ENCODE data around the gene PDIK1L. TPM values are rescaled to one million over a fixed set of nuclear protein-coding genes. Genes with fewer than 3 reads are reported as not detected.

The PDIK1L gene
- total and polyA plus RNA-seq, 9 of the 15 experiments (the other 6 are each of a cell fraction or from before 2014, with no cell fraction given) = 12.8 to 30.2 (median 21.5) TPM

DNA sequence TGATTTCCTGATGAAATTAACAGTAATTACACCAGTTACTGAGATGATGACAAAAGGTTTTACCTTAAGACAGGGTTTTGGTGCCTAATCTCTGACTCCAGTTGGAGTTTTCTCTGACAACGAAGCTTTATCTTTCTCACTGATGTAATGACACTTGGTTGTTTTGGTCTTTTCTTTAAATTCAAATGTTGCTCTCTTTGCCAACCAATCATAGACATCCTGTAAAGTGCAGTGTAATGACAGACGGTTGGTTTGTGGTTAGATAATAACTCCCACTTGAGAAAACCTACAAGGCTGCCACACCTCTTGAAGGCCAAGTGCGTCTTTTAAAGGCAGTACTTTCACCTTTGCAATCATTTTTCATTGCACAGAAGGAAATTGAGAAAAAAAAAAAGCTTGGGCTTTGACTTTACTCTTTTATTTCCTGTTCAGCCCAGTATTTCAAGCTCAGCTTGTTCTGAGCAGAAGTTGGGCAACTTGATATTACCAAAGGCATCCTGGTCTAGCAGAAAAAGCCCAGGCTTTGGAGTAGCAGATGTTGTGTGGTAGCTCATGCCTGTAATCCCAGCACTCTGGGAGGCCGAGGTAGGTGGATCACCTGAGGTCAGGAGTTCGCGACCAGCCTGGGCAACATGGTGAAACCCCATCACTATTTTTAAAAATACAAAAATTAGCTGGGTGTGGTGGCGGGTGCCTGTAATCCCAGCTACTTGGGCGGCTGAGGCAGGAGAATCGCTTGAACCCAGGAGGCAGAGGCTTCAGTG, 14.9 kb downstream of the PDIK1L start (continued):
- TF ChIP-seq CHD4 (IDR thresholded peaks at IDR 0.05; ENCODE audit: insufficient read depth, insufficient replicate concordance, low read depth, low read length, poor library complexity, severe bottlenecking) (no peak), MAFG (tag; conservative IDR thresholded peaks at IDR 0.05) (peak; percentile 91), TFAM (CRISPR knock-in tag; conservative IDR thresholded peaks at IDR 0.05) (no peak), KDM5B (IDR thresholded peaks at IDR 0.05; ENCODE audit: insufficient replicate concordance, low read depth, low read length) (no peak), ZKSCAN8 (CRISPR knock-in tag; IDR thresholded peaks at IDR 0.05) (peak; percentile 22; the same call in 1 of the 2 replicates), MECOM (CRISPR knock-in tag; IDR thresholded peaks at IDR 0.05) (peak; percentile 62), ZSCAN29 (IDR thresholded peaks at IDR 0.05) (peak; percentile 29; the same call in 1 of the 2 replicates), PHF8 (IDR thresholded peaks at IDR 0.05; ENCODE audit: borderline replicate concordance, low read length) (peak; percentile 20; the same call in 1 of the 2 replicates), HNRNPL (IDR thresholded peaks at IDR 0.05; ENCODE audit: low read depth, low read length) (no peak), GTF2E2 (tag; IDR thresholded peaks at IDR 0.05) (peak; percentile 79; the same call in 1 of the 2 replicates), SP2 (IDR thresholded peaks at IDR 0.05; ENCODE audit: extremely low read depth, low read depth, low read length, poor library complexity, severe bottlenecking) (no peak), SAFB (IDR thresholded peaks at IDR 0.05; ENCODE audit: borderline replicate concordance, low read depth, low read length) (no peak), GABPB1 (CRISPR knock-in tag; IDR thresholded peaks at IDR 0.05) (peak; percentile 73), ZNF644 (tag; IDR thresholded peaks at IDR 0.05; ENCODE audit: low read depth) (peak; percentile 89), HMBOX1 (IDR thresholded peaks at IDR 0.05) (peak; percentile 90)
- TF ChIP-seq, protein P1, sequence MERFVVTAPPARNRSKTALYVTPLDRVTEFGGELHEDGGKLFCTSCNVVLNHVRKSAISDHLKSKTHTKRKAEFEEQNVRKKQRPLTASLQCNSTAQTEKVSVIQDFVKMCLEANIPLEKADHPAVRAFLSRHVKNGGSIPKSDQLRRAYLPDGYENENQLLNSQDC (CRISPR knock-in tag; IDR thresholded peaks at IDR 0.05) = no peak; the same call in none of the 2 replicates
